Hepatocyte (in vitro differentiated cells): ENCODE data around the gene SKAP1.

Experiments used
- CTCF ChIP-seq: fragments of 200-600 bp; sonication (generic); IDR thresholded peaks from 2 replicates; pipeline ENCODE4 v1.5.1; 2016; ENCODE audit warnings: antibody characterized with exemption, mild to moderate bottlenecking; ENCODE audit not compliant: poor library complexity
- EZH2phosphoT487 ChIP-seq: fragments of 200-600 bp; sonication (generic); IDR thresholded peaks from one replicate; pipeline ENCODE4 v1.6.1; 2018; ENCODE audit warnings: antibody characterized with exemption, mild to moderate bottlenecking, low read depth, moderate library complexity; ENCODE audit not compliant: unreplicated experiment, severe bottlenecking

- TF ChIP-seq CTCF (no peak), EZH2phosphoT487 (no peak)
Observed at GRCh38 chr17:48177816-48178215, 252.2 kb downstream of the SKAP1 start.
